IPS-NIHi7 (cell line): ENCODE data around the gene ZNF175.

Source experiments
- DNase-seq: peaks from one replicate; pipeline ENCODE4 v3.0.0; 2012; ENCODE audit warnings: mixed read lengths; ENCODE audit errors: extremely low spot score

The ZNF175 gene

DNA sequence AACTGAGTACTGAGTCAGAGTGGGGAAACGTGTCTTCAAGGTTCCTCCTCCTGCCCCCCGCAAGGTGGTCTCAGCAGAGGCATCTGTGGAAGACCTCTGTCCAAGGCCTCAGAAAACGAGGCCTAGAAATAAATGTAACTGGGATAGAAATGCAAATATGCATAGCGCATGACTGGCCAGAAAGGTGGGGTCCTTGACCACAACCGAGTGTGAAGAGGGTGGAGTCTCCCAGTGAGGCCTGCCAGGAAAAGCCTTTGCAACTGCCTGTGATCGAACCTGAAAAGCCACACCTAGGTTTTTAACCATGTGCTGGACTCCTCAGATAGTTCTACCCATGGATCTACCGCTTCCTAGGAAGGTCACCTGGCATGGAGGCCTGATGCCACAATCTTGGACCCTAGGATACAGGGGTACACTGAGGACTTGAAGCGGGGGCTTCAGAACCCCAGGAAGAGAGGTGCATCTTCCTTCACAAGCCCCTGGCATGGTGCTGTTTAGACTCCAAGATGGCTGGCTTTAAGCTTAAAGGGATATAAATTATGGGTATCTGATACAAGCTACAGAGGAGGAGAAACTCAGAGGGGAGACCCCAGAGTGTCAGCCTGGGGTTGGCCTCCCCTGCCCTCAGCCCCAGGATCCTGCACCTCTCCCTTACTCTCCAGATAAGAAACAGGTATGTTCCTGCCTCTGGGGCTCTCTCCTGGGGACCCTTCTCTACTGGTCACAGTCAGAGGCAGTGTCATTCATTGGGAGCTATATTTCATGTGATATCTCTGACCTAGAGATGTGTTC lies 21.4 kb upstream of the ZNF175 start:
- DNase-seq, result no peak

DNA sequence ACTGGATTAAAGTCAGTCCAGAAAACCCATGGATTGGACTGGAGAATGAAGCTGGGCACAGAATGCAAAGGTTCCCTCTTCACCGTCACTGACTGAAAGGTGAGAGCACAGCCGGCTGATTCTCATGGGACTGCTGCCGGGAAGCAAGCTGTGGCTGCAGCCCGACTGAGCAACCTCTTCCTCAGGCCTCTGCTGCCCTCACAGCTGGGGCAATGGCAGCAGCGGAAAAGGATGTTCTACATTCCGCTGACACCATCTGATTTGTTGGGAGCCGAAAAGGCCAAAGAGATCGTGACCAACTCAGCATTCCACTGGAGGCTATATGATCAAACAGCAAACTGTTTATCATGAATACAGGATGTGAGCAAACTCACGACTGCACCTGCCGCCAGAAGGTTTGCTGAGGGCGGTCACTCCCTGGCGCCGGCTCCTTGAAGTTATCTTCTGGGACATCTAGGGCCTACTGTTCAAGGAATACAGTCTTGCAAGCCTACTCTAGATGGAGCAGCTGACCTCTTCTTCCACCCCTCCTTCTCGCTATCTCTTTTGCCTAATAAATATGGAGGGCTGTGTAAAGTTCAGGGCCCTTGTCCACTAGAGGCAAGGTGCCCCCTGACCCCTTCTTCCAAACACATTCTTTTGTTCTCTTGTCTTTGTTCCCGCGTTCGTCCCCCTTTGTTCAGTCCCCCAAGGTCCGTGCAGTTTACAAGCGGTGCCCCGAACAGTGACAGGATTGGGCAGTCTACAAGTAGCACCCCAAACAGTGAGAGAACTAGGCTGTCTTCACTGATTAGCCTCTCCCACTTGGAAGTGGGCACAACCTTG lies 20.0 kb upstream of the ZNF175 start:
- no peak for DNase-seq

DNA sequence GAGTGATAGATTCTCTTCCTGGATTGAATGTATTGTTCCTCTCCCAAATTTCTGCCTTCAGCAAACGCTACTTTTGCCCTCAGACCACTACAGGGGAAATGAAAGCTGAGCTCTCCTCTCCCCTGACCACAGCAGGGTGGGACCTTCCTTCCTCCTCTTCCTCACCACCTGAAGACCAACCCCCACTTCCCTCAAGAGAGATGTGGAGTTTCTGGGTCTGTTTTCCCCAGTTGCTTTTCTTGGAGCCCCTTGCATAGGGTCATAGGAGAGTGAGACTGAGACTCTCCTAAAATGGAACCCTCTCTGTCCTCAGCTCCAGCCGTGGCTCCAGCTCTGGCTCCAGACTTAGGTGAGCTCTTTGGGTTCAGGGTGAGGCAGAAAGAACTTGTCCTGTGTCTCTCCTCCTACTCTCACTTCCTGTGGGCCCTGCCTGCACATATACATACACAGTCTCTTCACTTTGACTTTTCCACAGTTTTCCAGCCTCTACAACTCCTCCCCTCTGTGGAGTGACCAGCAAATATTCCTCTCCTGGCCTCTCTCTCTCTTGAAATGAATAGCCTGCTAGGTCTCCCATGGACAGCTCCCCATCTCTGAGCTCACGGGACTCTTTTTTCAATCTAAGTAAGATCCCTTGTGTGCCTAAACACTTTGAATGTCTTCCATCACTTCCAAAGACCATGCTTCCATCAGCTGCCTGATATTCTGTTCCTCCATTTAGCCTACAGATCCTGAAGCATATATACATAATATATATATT lies 19.2 kb upstream of the ZNF175 start:
- no peak for DNase-seq

DNA sequence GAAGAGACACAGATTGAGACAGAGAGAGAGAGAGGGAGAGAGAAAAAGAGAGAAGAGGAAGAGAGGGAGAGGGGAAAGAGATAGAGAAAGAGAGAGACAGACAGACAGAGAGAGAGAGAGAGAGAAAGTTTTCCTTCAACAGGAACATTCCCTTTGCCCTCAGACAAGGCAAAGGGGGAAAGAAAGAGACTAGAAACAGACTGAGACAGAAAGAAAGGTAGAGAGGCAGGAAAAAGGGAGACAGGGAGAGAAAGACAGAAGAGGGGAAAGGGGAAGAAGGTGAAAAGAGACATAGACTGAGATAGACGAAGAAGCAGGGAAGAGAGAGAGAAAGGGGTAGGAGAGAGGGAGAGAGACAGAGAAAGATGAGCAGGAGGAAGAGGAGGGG lies 18.5 kb upstream of the ZNF175 start:
- no peak for DNase-seq

DNA sequence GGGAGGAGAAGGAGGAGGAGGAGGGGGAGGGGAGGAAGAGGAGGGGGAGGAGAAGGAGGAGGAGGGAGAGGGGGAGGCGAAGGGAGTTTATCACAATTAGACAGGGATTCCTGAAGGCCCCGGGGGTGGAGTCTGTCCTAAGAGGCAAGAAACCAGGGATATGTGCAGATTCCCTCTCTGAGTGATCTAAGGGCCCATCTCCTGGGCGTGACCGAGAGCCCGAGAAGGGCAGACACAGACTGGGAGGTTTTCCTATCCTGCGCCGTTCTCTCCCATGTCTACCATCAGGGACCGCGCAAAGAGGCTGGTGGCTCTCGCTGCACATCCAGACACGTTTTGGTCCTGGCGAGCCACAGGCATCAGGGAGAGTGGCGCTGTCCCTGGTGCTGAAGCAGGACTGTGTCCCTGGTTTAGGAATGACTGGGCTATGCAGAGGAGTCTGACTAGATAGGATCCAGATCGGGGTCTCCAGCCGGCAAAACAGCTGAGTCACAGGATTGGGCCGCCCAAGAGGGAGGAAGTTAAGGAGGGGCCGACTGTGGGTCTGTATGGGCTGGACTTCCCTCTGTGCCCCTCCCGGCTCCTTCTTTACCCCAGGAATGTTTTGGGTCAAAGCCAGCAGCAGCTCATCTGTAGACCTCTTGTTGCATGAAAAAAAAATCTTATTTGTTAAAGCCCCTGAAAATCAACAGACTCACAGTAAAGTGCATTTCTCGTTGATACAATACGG lies 17.9 kb upstream of the ZNF175 start:
- peak; percentile 93 for DNase-seq

DNA sequence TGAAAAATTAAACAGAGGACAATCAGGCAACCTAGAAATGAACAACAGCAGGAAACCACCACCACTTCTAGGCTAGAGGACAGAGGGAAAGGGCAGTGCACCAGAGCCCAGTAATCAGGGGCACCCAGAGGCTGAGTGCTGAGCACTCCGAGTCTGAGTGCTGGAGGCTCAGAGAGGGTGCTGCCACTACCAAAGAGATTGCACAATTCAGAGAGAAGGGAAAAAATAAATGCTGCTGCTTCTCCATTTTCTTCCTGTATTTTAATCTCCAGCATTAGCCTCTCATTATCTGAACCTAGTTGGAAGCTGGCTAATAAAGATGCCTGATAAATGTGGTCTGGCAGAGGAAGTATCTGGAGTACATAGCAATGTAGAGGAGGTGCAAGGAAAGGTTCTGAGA lies 11.8 kb upstream of the ZNF175 start:
- no peak for DNase-seq

DNA sequence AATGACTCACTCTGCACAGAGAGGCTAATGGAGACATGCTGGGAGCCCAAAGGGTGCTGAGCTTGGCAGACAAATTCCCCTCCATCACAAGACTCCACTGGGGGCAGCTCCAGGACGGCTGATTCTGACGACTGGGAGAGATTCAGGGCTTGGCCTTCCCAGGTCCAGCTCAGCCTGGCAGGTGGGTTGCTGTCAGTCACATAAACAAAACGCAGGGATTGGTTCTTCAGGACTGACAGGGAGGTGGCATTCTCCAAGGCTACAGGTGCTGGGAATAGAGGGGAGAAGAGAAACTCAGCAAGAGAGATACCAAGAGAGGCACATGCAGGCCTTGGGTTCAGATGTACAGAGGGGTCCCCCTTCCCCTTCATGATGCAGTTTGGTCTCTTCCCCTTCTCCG lies 10.7 kb upstream of the ZNF175 start:
- no peak for DNase-seq

DNA sequence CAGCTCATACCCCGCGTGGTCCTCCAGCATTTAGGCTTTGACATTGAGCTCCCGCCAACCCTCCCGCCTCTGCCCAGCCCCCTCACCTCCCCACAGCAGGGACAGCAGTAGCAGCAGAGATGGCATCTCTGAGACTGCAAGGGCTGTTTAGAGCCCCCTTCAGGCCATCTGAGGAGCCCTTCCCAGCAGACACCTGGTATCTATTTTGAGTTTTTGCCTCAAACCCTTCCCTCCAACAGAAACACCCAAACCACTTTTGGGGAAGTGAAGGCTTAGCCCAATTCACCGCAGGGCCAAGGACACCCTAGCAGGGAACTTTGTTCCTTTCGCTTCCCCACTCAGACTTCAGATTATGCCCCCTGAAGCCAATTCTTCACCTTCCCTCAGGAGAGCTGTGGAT lies 6.3 kb upstream of the ZNF175 start:
- DNase-seq, result peak; percentile 60

DNA sequence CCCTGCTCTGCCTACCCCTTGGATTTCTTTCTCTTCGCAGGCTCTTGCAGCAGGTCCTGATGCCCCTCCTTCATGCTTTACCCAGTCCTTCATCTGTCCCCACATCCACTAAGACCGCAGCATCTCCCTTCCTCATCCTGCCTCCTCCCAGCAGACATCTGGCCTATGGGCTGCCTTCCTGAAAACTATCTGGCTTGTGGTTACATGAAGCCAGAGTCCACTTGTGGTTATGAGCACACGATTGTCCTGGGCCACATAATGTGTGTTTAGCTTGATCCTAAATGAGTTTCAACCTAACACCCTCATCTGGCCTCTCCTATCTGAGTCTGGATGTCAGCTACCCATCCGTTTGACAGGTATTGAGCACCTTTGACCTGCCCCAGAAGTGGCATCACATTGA lies 5.5 kb upstream of the ZNF175 start:
- DNase-seq, result no peak

DNA sequence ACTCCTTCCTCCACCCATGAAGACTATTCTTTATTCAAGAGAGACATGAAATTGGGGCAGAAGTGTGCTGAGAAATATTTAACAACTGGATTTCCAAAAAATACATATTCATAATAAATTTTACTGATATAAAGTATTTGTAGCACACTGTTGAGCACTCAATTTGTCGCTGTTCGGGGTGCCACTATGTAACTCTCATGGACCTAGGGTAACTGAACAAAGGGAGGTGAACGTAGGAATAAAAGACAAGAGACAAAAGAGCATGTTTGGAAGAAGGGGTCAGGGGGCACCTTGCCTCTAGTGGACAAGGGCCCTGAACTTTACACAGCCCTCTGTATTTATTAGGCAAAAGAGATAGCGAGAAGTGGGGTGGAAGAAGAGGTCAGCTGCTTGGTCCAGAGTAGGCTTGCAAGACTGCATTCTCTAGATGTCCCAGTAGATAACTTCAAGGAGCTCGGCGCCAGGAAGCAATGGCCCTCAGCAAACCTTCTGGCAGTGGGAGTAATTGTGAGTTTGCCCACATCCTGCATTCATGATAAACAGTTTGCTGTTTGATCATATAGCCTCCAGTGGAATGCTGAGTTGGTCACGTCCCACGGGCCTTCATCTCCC lies 4.5 kb upstream of the ZNF175 start:
- DNase-seq, result no peak

DNA sequence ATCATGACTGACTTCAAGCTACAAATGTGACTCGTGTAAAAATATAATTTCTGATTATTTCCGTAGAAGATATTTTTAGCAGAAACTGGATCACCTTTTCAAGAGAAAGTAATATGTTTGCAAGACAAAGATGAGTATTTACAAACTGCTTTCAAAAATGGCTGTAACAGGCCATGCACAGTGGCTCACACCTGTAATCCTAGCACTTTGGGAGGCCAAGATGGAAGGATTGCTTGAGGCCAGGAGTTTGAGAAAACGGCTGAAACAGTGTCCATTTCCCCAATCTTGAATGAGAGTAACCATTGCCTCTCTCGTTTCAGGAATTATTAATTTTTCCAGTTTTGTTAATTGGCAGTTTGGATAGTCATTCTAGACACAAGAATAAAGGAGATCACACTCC lies 3.5 kb upstream of the ZNF175 start:
- no peak for DNase-seq

DNA sequence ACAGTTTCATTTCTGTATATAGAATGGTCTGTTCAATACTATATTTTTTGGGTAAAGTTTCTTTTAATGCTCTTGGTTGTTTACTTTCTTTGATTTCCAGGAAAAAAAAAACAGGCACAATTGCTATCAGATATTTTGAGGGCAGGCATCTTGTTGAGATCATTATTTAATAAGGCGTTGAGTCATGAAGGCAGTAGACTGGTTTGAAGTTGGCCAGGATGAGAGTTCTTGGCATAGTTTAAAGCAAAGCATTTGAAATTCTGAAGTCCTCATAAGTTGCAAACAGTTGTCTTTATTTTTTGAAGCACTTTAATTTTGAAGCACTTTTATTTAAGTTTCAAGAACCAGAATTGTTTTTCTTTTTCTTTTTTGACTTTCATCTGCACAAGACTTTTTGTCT lies 2.6 kb upstream of the ZNF175 start:
- DNase-seq, result no peak

DNA sequence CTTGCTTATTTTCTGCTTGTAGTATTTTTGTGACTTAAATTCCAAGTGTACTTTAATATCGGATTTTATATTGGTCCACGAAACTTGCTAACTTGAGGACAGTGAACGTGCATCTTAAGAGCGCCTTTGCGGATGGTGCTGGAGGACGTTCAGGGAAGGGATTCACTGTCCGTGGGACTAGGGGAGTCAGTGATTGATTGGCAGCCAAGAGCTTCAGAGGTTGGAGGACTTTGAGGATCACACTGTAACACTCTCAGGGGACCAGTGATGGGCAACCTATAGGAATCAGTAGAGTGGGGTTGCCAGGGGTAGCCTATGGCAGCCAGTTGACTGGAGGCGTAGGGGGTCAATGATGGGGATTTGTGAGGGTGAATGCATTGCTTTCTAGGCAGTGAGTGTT lies 516 bp downstream of the ZNF175 start:
- DNase-seq, result no peak

DNA sequence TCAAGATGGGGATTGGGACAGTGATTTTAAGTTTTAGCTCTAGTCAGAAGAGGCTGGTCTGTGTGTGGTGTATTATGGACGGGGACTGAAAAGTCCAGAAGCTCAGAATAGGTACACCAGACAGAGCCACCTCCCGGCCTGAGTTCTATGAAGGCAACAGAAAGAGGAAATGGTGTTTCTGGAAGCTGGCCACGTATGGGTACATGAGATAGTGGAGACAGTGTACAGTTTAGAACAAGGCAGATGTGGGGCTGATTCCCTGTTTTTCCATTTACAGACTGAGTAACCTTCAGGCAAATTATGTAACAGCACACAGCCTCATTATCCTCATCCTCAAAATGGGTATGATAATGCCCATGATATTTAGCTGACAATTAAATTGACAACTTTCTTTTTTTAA lies 1.3 kb downstream of the ZNF175 start:
- no peak for DNase-seq

DNA sequence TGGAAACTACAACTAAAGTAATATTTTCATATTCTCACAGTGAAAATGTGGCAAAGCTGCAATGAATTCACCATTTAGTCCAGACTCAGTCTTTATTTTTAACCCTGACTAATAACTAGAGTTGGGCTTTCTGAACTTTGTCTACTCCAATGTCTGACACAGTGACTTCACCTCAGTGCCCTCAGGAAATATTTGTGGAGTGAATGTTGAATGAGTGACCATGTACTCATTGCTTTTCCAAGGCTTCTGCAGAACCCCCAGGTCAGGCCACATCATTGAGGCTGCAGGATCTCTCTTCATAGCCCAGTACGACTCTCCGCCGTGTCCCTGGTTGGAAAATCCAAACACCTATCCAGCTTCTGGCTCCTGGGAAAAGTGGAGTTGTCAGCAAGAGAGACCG lies 1.8 kb downstream of the ZNF175 start:
- DNase-seq, result no peak

DNA sequence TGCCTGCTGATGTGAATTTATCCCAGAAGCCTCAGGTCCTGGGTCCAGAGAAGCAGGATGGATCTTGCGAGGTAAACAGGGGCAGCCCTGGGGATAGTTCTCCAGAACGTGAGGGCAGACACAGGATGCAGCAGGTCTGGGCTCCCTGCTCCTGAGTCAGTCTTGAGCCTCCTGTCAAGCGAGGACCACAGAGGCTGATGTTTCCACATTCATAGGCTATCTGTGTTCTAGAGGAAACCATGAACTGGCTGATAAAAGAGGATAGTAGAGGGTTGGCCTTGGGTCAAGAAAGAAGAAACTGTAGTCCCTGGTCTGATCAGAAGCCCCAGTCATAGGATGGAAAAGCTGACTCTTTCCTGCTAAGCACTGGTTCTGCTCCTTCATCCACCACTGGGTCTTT lies 2.2 kb downstream of the ZNF175 start:
- DNase-seq, result no peak

DNA sequence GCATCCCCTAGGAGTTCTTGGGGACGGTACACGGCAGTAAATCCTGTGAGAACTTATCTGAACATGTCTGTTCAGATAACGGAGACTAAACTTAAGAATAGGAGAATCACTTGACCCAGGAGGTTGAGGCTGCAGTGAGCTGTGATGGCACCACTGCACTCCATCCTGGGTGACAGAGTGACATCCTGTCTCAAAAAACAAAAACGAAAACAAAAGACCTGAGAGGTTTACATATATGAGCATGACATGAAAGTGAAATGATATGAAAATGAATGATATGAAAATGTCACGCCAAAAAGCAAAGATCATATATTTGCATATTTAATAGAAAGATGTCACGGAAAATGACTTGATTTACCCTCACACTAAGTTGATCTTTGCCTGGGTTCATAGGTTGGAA lies 5.8 kb downstream of the ZNF175 start:
- no peak for DNase-seq

DNA sequence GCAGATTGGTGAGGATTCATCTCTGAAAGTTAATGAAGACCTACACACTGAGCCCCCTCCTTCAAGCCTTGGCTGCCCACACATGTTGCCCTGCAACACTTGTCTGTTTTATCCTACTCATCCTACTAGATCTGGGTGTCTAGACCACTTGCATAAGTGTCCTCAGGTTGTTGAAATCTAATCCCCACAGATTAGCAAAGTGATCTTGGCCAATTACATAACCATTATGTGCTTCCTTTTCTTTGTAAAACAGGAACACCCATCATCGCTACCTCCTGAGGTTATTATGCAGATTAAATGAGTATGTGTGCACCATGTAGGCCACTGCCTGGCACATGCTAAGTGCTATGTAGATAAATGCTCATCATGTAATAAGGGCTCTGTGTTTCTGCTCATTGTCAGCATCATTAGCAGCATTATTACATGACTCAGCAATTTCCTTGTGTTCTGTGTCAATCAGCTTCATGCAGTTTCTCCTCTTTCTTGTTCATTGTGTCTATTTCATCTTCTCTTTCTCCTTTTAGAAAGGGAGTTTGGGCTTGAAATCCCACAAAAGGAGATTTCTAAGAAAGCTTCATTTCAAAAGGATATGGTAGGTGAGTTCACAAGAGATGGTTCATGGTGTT lies 15.1 kb downstream of the ZNF175 start:
- no peak for DNase-seq

DNA sequence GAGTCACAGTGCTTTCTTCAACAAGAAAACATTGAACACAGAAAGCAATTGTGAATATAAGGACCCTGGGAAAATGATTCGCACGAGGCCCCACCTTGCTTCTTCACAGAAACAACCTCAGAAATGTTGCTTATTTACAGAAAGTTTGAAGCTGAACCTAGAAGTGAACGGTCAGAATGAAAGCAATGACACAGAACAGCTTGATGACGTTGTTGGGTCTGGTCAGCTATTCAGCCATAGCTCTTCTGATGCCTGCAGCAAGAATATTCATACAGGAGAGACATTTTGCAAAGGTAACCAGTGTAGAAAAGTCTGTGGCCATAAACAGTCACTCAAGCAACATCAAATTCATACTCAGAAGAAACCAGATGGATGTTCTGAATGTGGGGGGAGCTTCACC lies 15.7 kb downstream of the ZNF175 start:
- DNase-seq, result no peak

DNA sequence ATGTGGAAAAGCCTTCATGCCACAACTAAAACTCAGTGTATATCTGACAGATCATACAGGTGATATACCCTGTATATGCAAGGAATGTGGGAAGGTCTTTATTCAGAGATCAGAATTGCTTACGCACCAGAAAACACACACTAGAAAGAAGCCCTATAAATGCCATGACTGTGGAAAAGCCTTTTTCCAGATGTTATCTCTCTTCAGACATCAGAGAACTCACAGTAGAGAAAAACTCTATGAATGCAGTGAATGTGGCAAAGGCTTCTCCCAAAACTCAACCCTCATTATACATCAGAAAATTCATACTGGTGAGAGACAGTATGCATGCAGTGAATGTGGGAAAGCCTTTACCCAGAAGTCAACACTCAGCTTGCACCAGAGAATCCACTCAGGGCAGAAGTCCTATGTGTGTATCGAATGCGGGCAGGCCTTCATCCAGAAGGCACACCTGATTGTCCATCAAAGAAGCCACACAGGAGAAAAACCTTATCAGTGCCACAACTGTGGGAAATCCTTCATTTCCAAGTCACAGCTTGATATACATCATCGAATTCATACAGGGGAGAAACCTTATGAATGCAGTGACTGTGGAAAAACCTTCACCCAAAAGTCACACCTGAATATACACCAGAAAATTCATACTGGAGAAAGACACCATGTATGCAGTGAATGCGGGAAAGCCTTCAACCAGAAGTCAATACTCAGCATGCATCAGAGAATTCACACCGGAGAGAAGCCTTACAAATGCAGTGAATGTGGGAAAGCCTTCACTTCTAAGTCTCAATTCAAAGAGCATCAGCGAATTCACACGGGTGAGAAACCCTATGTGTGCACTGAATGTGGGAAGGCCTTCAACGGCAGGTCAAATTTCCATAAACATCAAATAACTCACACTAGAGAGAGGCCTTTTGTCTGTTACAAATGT lies 16.4 kb downstream of the ZNF175 start:
- DNase-seq, result no peak
